ENCODE measurements around the gene WNT7B.

Gene WNT7B

DNA sequence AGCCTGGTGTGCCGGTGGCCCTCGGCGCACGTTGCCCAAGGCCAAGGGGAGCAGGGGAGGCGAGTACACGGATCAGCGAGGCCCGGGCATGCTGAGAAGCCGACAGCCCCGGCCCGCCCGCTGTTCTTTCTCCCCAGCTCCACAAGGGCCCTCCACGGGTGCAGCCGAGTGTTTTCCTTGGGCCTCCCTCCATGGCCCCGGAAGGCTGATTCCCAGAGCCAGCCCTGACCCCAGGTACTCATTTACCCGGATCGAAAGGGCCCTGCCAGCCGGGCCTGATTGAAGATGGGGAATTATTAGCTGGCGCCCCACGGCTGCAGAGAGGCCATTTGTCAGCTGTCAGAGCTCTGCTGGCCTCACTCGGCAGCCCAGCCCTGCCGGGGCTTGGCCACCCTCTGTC lies 53.1 kb downstream of the WNT7B start:
- no peak for DNase-seq (ENCODE audit: low read depth)
- TF ChIP-seq, protein P1, sequence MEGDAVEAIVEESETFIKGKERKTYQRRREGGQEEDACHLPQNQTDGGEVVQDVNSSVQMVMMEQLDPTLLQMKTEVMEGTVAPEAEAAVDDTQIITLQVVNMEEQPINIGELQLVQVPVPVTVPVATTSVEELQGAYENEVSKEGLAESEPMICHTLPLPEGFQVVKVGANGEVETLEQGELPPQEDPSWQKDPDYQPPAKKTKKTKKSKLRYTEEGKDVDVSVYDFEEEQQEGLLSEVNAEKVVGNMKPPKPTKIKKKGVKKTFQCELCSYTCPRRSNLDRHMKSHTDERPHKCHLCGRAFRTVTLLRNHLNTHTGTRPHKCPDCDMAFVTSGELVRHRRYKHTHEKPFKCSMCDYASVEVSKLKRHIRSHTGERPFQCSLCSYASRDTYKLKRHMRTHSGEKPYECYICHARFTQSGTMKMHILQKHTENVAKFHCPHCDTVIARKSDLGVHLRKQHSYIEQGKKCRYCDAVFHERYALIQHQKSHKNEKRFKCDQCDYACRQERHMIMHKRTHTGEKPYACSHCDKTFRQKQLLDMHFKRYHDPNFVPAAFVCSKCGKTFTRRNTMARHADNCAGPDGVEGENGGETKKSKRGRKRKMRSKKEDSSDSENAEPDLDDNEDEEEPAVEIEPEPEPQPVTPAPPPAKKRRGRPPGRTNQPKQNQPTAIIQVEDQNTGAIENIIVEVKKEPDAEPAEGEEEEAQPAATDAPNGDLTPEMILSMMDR (conservative IDR thresholded peaks at IDR 0.05; ENCODE audit: control insufficient read depth, insufficient read depth, low read depth, low read length), result no peak

DNA sequence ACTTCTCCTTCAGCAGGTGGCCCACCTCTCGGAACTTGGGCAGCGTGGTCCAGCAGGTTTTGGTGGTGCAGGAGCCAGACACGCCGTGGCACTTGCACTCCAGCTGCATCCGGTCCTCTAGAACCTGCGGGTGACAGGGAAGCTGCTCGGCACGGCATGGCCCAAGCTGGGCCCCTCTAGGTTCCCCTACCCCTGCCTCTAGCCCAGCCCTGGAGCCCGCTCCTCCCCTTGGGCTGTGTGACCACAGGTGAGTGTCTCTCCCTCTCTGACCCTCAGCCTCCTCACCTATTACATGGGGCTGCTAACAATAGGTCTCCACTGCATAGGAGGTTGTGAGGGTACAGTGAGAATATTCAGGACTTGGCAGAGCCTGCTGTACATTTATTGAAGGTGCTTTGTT lies 53.8 kb downstream of the WNT7B start:
- no peak for DNase-seq (ENCODE audit: low read depth)
- TF ChIP-seq, protein P1 (conservative IDR thresholded peaks at IDR 0.05; ENCODE audit: control insufficient read depth, insufficient read depth, low read depth, low read length), result no peak
- no peak overlapping the region for H3K4me3 ChIP-seq (ENCODE audit: control insufficient read depth, low read depth, low read length)

More for the DNA sequence above, 53.1 kb downstream of the WNT7B start:
- H3K4me3 ChIP-seq (ENCODE audit: control insufficient read depth, low read depth, low read length), result no peak overlapping the region

DNA sequence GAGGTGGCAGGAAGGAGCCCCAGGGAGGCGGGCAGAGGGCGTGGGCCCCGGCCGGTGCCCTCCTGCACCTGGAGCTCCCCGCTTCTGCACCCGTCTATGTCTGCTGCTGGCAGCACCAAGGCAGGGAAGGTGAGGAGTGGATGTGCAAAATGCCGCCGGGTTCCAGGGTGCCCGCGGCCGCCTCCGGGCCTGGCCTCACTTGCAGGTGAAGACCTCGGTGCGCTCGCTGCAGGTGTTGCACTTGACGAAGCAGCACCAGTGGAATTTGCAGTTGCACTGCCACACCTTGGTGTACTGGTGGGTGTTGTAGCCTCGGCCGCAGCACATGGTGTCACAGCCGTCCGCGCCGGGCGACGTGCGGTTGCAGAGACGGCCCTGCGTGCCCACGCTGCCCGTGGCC lies 54.3 kb downstream of the WNT7B start:
- TF ChIP-seq, protein P1 (conservative IDR thresholded peaks at IDR 0.05; ENCODE audit: control insufficient read depth, insufficient read depth, low read depth, low read length), result no peak
- no peak for DNase-seq (ENCODE audit: low read depth)
- no peak overlapping the region for H3K4me3 ChIP-seq (ENCODE audit: control insufficient read depth, low read depth, low read length)

DNA sequence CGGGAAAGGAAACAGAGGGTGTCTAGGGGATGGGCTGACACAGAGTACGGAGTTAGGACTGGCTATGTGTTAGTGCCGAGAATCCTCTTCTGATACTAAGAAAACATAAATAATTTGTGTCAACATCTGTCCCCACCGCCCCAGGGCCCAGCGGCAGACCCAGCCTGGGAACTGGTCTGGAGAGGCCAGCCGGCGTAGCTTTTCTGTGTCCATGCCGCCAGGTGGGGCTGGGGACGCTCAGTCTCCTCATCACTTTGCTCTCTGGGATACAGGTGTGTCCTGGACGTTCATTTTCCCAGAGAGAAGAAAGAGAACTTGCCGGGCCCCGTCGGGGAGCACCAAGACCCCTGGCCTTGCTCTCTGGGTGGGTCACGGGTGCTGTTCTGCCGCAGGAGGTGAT lies 54.7 kb downstream of the WNT7B start:
- H3K4me3 ChIP-seq (ENCODE audit: control insufficient read depth, low read depth, low read length), result no peak overlapping the region
- TF ChIP-seq, protein P1 (conservative IDR thresholded peaks at IDR 0.05; ENCODE audit: control insufficient read depth, insufficient read depth, low read depth, low read length), result no peak
- no peak for DNase-seq (ENCODE audit: low read depth)

DNA sequence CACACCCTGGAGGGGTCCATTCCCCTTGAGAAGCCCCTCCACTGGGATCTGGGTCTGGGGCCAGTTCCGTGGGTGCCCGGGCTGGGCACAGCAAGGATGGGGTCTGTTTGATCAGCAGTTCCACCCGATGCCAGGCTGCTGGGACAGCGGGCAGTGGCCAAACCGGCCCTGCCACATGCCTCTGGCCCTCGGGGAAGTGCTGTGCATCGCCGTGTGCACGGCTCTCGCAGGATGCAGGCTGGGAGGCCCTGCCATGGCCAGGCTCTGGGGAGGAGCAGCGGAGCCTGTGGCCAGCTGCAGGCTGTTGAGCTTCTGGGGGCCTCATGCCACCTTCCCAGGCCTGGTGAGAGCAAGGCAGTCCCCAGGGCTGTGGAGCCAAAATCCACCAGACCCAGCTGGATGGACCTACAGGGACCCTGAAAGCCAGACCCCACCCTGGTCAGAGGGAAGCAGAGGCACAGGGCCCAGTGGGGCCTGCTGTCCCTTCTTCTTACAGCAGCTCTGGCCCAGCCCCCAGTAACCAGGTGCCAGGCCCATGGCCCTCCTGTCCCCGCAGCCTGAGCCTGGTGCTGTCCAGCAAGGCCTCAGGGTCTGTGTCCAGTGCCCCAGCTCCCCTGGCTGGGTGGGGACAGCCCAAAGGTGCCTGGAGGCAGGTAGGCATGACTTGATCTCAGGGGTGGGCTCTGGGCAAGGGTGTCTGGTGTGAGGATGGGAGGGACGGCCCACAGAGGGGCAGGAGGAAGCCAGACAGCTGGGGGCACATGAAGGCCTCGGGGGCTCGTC lies 57.3 kb downstream of the WNT7B start:
- TF ChIP-seq, protein P1 (conservative IDR thresholded peaks at IDR 0.05; ENCODE audit: control insufficient read depth, insufficient read depth, low read depth, low read length), result no peak
- no peak overlapping the region for H3K4me3 ChIP-seq (ENCODE audit: control insufficient read depth, low read depth, low read length)
- DNase-seq (ENCODE audit: low read depth), result no peak

DNA sequence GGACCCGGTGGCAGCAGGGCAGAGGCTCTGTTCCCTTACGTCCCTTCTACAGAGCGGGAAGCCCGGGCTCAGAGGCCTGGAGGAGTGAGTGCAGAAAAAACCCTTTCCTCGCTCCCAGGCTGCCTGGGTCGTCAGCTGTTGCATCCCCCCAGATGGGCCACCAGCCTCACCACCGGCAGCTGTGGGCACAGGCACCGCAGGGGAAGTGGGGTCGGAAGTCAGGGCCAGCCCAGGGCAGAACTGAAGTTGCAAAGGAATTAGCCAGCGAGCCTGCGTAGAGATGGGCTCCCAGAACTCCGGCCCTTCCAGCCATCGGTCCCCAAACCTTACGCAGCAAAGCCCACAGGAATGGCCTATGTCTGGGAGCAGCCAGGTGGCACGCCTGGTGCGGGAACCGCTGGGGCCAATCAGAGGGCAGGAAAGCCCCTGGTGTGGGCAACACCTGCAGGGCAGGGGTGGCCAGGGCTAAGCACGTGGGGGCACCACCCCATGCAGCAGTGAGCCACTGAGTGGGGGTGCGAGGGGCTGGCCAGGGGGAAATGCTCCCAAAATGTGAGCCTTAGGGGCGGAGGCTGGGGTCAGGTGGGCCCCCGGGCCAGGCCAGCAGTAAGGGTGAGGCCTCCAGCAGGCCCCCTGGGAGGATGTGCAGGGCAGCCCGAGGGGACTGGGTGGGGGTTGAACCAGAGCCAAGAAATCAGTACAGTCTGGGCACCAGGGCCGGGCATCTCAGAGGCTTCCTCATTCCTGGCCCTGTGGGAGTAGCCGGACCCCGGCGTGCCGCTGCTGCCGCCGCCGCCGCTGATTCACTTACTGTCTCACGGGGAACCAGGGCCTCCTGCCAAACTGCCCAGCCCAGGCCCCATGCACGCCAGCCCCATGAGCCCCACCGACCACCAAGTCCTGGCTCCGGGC lies 58.2 kb downstream of the WNT7B start:
- DNase-seq (ENCODE audit: low read depth), result no peak

More for the DNA sequence above, 58.2 kb downstream of the WNT7B start:
- H3K4me3 ChIP-seq (ENCODE audit: control insufficient read depth, low read depth, low read length), result no peak overlapping the region
- TF ChIP-seq, protein P1 (conservative IDR thresholded peaks at IDR 0.05; ENCODE audit: control insufficient read depth, insufficient read depth, low read depth, low read length), result no peak
